Raji (cell line): ENCODE results near the gene MSN.

ENCODE experiments used
- POLR2A ChIP-seq: IDR thresholded peaks from 2 replicates; pipeline ENCODE4 v1.6.1; 2011; ENCODE audit warnings: low read depth, low read length, control low read depth; ENCODE audit not compliant: insufficient read depth

The MSN gene

GRCh38 chrX:65671286-65671685 lies 3.8 kb downstream of the MSN start:
- no peak for TF ChIP-seq POLR2A

GRCh38 chrX:65671966-65672365 lies 4.5 kb downstream of the MSN start:
- no peak for TF ChIP-seq POLR2A

- no peak for TF ChIP-seq POLR2A
Observed at GRCh38 chrX:65673857-65674203, 6.4 kb downstream of the MSN start.

- TF ChIP-seq POLR2A: no peak
Observed at GRCh38 chrX:65674204-65674893, 6.9 kb downstream of the MSN start.

GRCh38 chrX:65677954-65678469 lies 10.6 kb downstream of the MSN start:
- no peak for TF ChIP-seq POLR2A

GRCh38 chrX:65679071-65679540 lies 11.7 kb downstream of the MSN start:
- no peak for TF ChIP-seq POLR2A

GRCh38 chrX:65681810-65682209 lies 14.4 kb downstream of the MSN start:
- no peak for TF ChIP-seq POLR2A

- TF ChIP-seq POLR2A: no peak
Observed at GRCh38 chrX:65685112-65685511, 17.7 kb downstream of the MSN start.

- no peak for TF ChIP-seq POLR2A
Observed at GRCh38 chrX:65686236-65686635, 18.8 kb downstream of the MSN start.

GRCh38 chrX:65687367-65687766 lies 19.9 kb downstream of the MSN start:
- TF ChIP-seq POLR2A: no peak

GRCh38 chrX:65688403-65688871 lies 21.0 kb downstream of the MSN start:
- TF ChIP-seq POLR2A: no peak

- TF ChIP-seq POLR2A: no peak
Observed at GRCh38 chrX:65689377-65689776, 21.9 kb downstream of the MSN start.

- TF ChIP-seq POLR2A: no peak
Observed at GRCh38 chrX:65690057-65690855, 22.8 kb downstream of the MSN start.

GRCh38 chrX:65695849-65696449 lies 28.5 kb downstream of the MSN start:
- no peak for TF ChIP-seq POLR2A

- no peak for TF ChIP-seq POLR2A
Observed at GRCh38 chrX:65696613-65697012, 29.2 kb downstream of the MSN start.

GRCh38 chrX:65697211-65697641 lies 29.8 kb downstream of the MSN start:
- no peak for TF ChIP-seq POLR2A
